HG03469 (cell line): ENCODE data around the gene PHACTR1.

Experiments
- ATAC-seq: cut with Tn5 transposase; IDR thresholded peaks from one replicate; pipeline ENCODE4 v1.9.1; 2021; ENCODE audit warnings: mild to moderate bottlenecking, moderate library complexity, moderate number of reproducible peaks; ENCODE audit not compliant: unreplicated experiment

The PHACTR1 gene

DNA sequence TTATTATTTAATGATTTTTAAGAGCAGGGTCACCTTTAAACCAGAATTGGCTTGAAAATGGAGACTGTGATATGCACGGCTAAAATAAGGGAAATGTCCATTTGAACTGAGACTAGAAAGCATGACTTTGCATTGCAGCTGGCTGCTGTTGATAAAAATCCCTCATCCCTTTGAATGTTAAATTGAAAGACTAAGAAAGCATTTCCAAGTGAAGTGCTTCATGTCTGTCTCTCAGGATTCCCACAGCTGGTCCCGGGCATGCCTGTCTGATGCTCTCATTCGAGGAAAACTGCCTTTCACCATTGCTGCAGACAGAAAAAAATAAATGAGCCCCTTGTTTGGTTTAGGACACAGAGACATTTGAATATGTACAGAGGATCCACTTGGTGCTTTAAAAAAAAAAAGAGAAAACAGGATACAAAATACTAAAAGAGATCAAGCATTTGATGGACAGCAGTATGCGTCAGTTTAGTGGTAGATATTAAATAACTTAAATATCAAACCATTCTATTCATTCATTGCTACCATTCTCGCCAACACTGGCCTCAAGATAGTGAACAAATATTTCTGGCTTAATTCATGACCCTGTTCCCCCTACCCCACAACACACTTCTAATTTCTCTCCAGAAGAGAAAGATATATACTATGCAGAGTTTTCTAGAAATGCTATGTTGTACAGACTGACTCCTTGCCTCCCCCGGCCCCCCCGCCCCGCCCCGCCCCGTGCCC is 556.8 kb downstream of the PHACTR1 start:
- no peak for ATAC-seq

DNA sequence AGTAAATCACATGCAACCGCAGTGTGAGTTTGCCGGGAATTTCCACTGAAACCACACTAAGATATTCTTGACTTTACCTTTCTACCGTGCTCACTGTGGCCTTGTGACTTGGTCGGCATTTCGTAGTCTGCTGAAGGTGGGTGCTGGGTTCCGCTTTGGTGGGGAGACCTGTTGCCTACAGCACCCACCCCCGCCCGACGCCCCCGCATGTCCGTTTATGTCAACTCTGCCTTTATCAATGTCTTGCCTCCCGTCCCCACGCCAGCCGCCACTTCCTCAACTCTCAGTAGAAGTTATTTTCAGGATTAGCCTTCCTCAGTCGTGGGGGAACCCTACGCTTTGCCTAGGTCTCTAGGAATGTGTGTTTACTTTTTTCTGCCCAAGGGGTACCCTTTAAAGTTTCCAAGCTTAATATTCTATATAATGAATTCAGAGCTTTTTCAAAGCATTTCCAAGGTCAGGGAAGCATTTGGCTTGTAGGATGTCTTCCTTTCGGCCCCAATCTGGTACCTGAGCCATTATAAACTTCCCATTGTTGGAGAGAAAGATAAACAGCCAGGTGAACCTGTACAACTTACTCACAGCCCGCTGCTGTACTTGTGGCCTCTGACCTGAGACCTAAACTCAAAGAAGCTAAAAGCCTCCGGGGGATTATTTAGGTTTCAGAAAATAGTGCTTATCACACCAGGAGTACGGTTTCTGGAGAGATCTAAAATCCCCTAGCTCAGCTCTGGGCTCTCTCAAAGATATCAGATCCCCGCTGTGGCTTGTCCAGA is 557.6 kb downstream of the PHACTR1 start:
- ATAC-seq: no peak

GRCh38 chr6:13274707-13275434 is 558.3 kb downstream of the PHACTR1 start:
- no peak for ATAC-seq

GRCh38 chr6:13275435-13275989 is 558.9 kb downstream of the PHACTR1 start:
- no peak for ATAC-seq

DNA sequence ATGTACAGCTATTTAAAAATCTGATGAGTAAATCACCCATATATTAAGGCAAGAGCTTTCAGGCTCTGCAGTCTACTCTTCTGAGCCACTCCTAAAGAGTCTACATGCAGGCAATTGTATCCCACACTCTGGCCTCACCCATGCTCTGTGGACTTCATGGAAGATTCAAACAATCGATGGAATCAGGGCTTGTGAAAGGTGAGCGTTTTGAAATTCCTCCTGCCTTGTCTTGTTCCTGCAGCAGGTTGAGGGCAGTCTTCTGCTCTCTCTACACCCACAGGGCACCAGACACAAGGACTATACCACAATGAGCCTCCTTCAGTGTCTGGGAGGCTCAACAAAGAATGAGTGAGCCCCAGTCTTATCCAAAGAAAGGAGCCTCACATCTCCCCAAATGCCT is 560.7 kb downstream of the PHACTR1 start:
- ATAC-seq: no peak

GRCh38 chr6:13278164-13278563 is 561.6 kb downstream of the PHACTR1 start:
- no peak for ATAC-seq

GRCh38 chr6:13278991-13279390 is 562.4 kb downstream of the PHACTR1 start:
- no peak for ATAC-seq

DNA sequence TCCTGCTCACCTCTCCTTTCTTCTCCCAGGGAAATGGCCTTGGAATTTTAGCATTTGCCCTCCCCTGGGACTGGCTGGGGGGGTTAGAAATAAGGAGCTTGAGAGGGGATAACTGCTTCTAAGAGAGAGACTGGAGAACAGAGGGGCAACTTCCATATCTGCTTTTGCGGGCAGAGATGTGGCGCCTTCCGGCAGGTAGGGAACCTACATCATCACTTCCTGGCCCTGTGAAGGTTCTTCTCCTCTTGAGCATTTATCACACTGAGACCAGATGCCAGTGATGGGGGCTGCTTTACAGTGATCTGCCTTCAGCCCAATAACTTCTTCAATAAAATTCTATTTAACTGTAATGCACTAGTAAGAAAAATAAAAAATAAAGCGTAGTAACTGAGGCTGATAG is 563.7 kb downstream of the PHACTR1 start:
- ATAC-seq: no peak

- no peak for ATAC-seq
These were observed 565.1 kb downstream of the PHACTR1 start for GRCh38 chr6:13281686-13282085.

- ATAC-seq: no peak
These were observed 566.0 kb downstream of the PHACTR1 start for GRCh38 chr6:13282393-13283069.

- no peak for ATAC-seq
These were observed 566.8 kb downstream of the PHACTR1 start for GRCh38 chr6:13283331-13283730.

DNA sequence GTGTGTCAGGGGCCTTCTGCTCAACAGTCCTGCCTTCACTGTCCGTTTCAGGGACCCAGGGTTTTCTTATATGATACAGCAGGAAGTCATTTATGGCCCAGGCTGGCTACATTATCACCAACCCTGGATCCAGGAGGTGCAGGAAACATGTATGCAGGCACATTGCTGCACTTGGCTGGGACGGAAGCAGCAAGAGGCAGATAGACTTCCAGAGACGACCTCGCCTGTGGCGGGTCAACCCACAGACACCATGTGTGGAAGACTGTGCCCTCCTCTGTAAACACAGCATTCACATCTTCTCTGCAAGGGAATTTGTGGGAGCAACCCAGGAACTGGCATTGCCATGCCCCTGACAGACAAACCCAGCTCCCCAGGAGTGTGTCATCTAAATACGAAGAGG is 568.1 kb downstream of the PHACTR1 start:
- ATAC-seq: no peak

GRCh38 chr6:13285705-13286104 is 569.1 kb downstream of the PHACTR1 start:
- no peak for ATAC-seq

DNA sequence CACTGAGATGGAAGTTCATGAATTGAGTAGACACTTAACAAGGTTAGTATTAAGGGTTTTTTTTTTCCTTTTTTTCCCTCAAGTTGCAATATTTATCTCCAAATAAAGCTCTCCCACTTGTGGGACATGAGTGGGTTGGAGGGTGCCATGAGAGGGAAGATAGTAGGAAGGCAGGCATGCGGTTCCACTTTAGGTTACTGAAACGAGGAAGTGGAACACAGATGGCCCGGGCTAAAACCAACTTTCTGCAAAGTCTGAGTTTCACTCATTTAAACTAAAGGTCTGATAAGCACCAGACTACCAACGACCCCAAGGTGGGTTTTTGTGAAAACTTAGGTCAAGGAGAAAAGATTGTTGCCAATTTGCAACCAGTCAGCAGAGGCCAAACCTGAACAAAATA is 569.6 kb downstream of the PHACTR1 start:
- no peak for ATAC-seq

GRCh38 chr6:13287104-13287503 is 570.5 kb downstream of the PHACTR1 start:
- no peak for ATAC-seq

DNA sequence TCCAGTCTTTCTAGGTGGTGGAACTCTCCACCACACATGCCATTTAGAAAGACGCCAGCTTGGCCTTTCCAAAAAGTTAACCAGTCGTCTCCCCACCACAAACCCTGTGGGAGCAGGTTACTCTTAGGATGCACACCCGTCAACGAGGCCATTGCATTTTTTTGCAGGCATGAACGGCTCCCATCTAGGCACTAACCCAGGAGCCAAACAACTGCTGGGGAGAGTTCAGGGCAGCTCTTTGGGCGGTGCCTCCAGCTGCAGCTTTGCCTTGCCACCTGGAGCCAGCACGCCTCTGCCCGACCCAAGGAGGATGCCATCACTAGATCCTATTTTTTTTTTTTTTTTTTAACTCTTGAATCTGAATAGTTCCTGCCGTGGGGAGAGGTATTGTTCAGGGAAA is 571.9 kb downstream of the PHACTR1 start:
- no peak for ATAC-seq

DNA sequence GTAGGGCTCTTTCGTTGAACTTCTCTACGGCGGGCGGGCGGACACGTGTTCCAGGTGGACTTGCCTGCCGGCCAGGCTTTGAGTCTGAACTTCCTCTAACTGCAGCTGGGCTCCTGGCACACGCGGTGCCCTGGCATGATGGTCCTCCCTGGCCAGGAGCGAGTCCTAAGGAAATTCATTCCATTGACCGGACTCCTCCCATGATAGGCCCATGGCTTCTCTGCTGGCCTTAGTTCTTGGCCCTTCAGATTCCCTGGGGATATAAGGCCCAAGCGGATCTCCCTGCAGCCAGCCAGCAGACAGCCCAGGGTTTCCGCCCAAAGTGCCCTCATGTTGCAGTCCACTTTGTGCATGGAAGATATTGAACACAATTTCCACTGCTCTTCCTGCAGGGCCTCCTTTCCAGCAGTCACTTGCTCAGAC is 572.4 kb downstream of the PHACTR1 start:
- ATAC-seq: no peak

- no peak for ATAC-seq
These were observed 573.3 kb downstream of the PHACTR1 start for GRCh38 chr6:13289789-13290318.

DNA sequence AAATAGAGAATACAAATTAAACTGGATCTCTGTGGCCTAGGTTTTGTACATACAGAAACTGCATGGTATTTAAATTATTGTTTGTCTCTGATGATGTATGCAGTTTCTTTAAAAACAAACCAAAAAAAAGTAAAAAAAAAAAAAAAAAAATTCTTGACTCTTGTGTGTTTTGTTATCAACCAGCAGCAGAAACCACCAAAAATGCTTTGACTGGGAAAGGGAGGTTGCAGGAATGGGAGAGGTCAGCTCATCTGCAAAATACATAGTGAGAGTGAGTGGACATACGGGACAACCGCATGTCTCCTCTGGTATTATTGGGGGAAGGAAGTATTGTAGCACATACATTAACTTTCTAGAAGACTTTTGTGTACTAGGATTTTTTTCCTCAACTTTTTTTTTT is 573.8 kb downstream of the PHACTR1 start:
- ATAC-seq: no peak

DNA sequence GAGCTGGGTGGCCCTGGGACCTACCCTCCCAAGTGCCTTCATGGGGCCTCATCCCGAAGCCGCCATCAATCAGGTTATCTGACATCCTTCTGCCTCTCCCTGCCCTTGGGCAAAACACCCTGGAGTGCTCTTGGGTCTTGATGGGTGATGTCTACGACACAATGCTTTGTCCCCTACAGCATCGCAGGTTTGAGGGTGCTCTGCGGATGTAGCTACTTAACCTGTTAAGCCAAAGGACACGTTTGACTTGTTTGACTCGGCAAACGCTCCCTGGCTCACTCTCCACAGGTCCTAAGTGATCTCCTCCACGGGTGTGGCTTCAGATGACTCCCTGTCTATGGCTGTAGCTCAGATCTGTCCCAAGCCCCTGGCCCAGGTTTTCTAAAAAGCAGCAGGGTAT is 576.2 kb downstream of the PHACTR1 start:
- no peak for ATAC-seq
